ENCODE results near the gene SLC22A25.

SLC22A25 gene

DNA sequence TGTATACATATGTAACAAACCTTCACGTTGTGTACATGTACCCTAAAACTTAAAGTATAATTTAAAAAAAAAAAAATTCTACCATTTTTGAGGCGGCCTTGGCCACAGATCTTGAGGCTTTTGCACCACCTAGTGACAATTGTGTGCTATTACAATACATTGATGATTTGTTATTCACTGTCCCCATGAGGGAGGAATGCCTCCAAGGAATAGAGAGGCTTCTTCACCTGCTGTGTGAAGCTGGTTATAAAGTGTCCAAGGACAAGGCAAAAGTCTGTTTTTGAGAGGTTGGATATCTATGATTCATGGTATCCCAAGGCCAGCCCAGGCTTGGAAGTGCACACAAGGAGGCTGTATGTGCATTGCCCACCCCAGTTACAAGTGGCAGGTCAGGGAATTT is 30.7 kb downstream of the SLC22A25 start:
- Histone ChIP-seq H3K9me3 (no peaks in the 10 kb centered on the region), H3K27me3 (no peaks in the 10 kb centered on the region), H3K36me3 (no peaks in the 10 kb centered on the region), H3K4me1 (no peaks in the 10 kb centered on the region), H3K4me3 (ENCODE audit: low read depth, low read length) (no peak overlapping the region)
- DNase-seq, result peak; percentile 6
- TF ChIP-seq, protein P1, sequence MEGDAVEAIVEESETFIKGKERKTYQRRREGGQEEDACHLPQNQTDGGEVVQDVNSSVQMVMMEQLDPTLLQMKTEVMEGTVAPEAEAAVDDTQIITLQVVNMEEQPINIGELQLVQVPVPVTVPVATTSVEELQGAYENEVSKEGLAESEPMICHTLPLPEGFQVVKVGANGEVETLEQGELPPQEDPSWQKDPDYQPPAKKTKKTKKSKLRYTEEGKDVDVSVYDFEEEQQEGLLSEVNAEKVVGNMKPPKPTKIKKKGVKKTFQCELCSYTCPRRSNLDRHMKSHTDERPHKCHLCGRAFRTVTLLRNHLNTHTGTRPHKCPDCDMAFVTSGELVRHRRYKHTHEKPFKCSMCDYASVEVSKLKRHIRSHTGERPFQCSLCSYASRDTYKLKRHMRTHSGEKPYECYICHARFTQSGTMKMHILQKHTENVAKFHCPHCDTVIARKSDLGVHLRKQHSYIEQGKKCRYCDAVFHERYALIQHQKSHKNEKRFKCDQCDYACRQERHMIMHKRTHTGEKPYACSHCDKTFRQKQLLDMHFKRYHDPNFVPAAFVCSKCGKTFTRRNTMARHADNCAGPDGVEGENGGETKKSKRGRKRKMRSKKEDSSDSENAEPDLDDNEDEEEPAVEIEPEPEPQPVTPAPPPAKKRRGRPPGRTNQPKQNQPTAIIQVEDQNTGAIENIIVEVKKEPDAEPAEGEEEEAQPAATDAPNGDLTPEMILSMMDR (IDR thresholded peaks at IDR 0.05; ENCODE audit: low read depth, low read length), result peak; percentile 44

DNA sequence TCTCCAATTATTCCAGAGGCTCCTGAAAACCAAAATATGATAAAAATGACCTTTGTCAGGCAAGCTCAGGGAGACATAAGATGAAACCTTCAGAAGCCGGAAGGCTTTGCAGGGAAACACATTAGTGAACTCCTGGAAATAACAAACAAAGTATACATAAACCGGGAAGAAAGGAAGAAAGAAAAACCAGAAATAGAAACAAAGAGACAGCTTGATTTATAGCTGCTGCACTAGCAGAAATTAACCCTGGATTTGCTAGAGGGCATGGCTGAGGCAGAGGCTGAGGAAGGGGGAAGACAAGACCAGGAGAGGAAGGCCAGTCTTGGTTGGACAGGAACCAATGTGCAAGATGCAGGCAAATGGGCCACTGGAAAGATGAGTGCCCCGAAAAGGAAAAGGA is 33.3 kb downstream of the SLC22A25 start:
- TF ChIP-seq, protein P1 (IDR thresholded peaks at IDR 0.05; ENCODE audit: low read depth, low read length), result no peak
- Histone ChIP-seq H3K36me3 (no peaks in the 10 kb centered on the region), H3K9me3 (no peaks in the 10 kb centered on the region), H3K4me1 (no peaks in the 10 kb centered on the region), H3K27me3 (no peaks in the 10 kb centered on the region), H3K4me3 (ENCODE audit: low read depth, low read length) (no peak overlapping the region)
- DNase-seq, result no peak
